Stimulated activated memory B cell treated with anti-CD40 and anti-IgM and Interleukin-4, amounts not matched to agents 10 μg/mL and 1 μg/mL and 100 μg/mL, for 72 hours (primary cell): ENCODE results near the gene MICAL3.

ENCODE experiments used
- ATAC-seq: fragments of 150-1000 bp; cut with Tn5 transposase; 2 replicates; pipeline ENCODE4 v1.10.0; 2021
- H3K27ac Mint-ChIP-seq: one replicate; pipeline ENCODE4 v1.8.0; 2022; ENCODE audit warnings: mild to moderate bottlenecking, mixed read lengths
- H3K27me3 Mint-ChIP-seq: one replicate; pipeline ENCODE4 v1.8.0; 2022; ENCODE audit warnings: mixed read lengths
- H3K36me3 Mint-ChIP-seq: one replicate; pipeline ENCODE4 v1.8.0; 2022; ENCODE audit warnings: mixed read lengths
- H3K4me1 Mint-ChIP-seq: one replicate; pipeline ENCODE4 v1.8.0; 2022; ENCODE audit warnings: mixed read lengths
- H3K4me3 Mint-ChIP-seq: one replicate; pipeline ENCODE4 v1.8.0; 2022; ENCODE audit warnings: mild to moderate bottlenecking, moderate library complexity, mixed read lengths
- H3K9me3 Mint-ChIP-seq: one replicate; pipeline ENCODE4 v1.8.0; 2022; ENCODE audit warnings: mixed read lengths

The MICAL3 gene

DNA sequence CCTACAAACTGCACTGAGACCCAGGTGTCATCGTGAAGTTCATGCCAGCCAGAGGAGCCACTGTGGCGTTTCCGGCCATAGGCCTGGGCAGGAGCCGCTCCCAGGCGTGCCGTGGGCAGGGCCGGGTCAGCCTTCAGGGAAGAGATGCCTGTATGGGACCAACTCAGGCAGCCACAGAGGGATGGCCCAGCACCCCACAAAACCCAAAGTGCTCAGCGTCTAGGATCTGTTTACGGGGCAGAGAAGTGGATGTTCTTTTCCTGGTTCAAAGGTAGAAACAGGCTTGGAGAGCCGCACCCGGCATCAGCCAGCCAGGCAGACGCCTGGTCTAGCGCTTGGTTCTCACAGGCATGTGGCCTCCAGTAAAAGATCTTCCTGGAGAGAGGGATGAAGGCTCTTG is 241.7 kb downstream of the MICAL3 start:
- no peak overlapping the region for H3K4me3 Mint-ChIP-seq
- H3K27me3 Mint-ChIP-seq = no peaks in the 10 kb centered on the region
- ATAC-seq = no peak
- H3K36me3 Mint-ChIP-seq = peaks cover 9% of the 10 kb centered on the region
- H3K27ac Mint-ChIP-seq = peak overlapping the region; percentile 97
- H3K9me3 Mint-ChIP-seq = no peaks in the 10 kb centered on the region
- peaks cover 61% of the 10 kb centered on the region for H3K4me1 Mint-ChIP-seq

DNA sequence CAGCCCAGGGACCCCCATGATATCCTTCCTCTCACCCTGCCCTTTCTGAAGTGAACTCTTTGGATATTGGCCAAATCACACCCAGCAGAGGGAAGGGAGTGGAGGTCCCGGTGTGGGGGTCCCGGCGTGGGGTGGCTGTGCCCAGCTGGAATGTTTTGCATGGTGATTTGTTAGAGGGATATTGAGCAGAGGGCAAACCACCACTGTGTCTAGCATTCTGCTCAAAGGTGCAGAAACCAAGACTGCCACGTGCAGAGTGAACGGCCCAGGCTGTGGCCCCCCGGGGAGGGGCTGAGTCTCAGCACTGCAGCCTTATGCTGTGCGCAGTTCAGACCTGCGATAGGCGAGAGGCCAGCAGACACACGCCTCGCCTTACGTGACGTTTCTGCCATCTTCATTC is 242.2 kb downstream of the MICAL3 start:
- Mint-ChIP-seq H3K4me1 (peaks cover 65% of the 10 kb centered on the region), H3K9me3 (no peaks in the 10 kb centered on the region), H3K4me3 (no peak overlapping the region), H3K27me3 (no peaks in the 10 kb centered on the region), H3K36me3 (peaks cover 9% of the 10 kb centered on the region), H3K27ac (peak overlapping the region; percentile 97)
- no peak for ATAC-seq

DNA sequence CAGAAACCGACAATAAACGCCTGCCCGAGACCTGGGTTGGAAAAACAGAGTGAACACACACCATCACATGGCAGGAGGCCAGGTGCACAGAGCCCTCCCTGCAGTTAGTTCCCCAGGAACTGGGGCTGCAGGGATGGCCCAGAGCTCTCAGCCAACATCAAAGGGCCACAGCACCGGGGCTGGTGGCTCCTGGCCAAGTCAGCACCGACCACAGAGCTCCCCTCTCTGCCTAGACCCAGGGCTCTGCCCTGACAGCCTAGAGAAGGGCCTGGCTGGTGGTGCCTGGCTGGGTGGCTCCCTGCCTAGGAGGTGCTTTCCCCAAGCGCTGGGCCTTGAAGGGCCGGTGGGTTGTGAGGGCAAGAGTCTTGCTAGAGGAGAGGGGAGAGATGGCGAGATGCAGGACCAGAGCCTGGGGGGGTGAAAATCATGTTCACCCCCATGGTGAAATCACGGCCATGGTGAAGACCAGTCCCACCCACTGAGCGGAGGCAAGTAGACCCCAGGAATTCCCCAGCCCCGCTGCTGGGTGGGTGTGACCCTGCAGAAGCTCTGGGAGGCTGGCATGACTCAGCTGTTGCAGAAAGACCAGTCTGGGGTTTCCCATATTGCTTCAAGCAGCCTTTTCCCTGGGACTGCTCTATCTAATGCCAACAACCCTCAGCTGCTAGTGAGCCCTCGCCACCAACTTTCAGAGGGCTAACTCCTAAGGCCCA is 242.9 kb downstream of the MICAL3 start:
- peak overlapping the region; percentile 29 for H3K4me3 Mint-ChIP-seq
- no peaks in the 10 kb centered on the region for H3K27me3 Mint-ChIP-seq
- peak; percentile 81 for ATAC-seq
- peak overlapping the region; percentile 97 for H3K27ac Mint-ChIP-seq
- H3K4me1 Mint-ChIP-seq = peaks cover 66% of the 10 kb centered on the region
- H3K36me3 Mint-ChIP-seq = peaks cover 9% of the 10 kb centered on the region
- H3K9me3 Mint-ChIP-seq = no peaks in the 10 kb centered on the region

DNA sequence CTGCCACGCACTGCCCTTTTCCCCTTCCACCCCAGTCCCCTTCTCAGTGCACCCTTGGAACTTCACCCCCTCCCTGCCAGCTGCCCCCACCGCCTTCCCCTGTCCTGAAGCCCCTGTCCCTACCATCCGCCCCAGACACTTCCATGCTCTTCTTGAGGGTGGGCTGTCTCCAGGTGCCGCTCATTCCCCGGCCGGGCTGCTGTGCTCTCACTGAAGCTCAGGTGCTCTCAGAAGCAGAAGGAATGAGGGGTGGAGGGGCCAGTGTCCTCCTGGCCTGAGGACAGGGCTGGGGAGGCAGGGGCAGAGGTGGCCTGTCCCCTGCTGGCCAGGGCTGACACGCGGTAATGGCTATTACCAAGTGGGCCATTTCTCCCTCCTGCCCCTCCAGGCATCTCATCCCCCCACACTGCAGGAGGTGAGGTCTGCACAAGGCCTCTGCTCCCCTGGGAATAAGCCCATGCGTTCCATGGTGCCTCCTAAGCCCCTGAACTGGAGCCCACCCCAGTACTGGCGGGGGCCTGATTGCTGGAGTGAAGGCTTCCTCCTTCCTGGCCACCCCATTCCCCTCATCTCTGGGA is 243.5 kb downstream of the MICAL3 start:
- peaks cover 9% of the 10 kb centered on the region for H3K36me3 Mint-ChIP-seq
- no peak for ATAC-seq
- H3K4me1 Mint-ChIP-seq = peaks cover 72% of the 10 kb centered on the region
- peak overlapping the region; percentile 29 for H3K4me3 Mint-ChIP-seq
- peak overlapping the region; percentile 97 for H3K27ac Mint-ChIP-seq
- no peaks in the 10 kb centered on the region for H3K9me3 Mint-ChIP-seq
- H3K27me3 Mint-ChIP-seq = no peaks in the 10 kb centered on the region

DNA sequence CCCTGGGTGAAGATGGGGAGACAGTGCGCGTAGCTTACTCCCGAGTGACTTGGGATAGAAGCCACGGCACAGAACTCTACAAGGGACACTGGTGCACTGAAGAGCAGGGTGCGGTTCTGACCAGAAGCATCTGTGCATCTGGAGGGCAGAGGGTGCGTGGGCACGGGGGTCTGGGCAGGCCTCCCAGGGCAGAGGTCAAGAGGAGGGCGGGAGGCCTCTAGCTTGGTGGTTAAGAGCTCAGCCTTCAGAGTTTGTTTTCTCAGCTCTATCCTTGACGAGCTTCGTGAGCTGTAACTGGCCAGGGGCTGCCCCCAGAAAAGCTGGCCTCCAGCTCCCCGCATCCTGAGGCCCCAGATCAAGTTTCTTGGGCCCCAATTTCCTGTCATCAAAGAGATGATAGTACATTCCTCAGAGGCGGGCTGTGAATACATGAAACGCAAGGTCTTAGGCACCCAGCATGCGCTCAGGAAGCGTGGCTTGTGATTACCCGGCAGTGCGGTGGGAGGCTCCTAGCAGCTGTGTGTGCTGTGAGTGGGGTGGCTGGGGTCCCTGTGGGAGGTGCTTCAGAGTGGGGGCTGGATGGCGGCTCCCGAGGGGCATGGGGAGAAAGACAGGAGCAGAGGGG is 244.1 kb downstream of the MICAL3 start:
- Mint-ChIP-seq H3K4me3 (peak overlapping the region; percentile 48), H3K27me3 (no peaks in the 10 kb centered on the region), H3K27ac (peak overlapping the region; percentile 97), H3K4me1 (peaks cover 79% of the 10 kb centered on the region), H3K36me3 (peaks cover 9% of the 10 kb centered on the region), H3K9me3 (no peaks in the 10 kb centered on the region)
- ATAC-seq = no peak

DNA sequence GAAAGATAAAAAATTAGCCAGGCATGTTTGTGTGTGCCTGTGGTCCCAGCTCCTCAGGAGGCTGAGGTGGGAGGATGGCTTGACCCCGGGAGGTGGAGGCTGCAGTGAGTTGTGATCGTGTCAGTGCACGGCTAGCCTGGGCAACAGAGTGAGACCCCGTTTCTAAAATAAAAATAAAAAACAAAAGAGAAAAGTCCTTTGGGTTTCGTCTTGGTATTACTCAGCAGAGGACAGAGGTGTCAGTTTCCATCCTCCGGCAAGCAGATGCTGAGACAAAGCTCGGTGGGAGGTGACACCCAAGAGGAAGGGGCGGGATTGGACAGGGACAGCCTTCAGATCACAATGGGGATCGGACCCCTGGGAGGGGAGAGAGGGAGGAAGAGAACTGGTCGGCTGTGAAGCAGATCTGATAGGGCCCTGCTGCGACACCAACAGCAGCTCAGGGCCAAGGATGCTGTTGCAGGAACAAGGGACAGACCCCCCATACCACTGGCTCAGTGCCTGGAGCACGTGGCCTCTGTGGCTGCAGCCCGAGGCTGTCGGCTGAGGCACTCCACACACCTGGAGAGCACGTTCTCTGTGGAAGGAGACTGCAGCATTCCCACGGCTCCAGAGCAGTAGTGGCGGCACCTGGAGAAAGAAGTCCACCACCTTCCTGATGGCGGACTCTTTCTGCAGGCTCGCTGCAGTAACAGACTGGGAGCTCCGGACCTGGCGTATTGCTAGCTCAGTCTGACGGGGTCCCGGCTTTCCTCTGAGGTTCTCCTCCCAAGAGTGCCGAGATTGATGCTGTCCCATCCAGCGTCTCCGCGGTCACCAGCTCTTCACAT is 244.9 kb downstream of the MICAL3 start:
- Mint-ChIP-seq H3K4me1 (peaks cover 83% of the 10 kb centered on the region), H3K36me3 (peaks cover 9% of the 10 kb centered on the region), H3K27me3 (no peaks in the 10 kb centered on the region), H3K4me3 (peak overlapping the region; percentile 87), H3K27ac (peak overlapping the region; percentile 97), H3K9me3 (no peaks in the 10 kb centered on the region)
- ATAC-seq = no peak

DNA sequence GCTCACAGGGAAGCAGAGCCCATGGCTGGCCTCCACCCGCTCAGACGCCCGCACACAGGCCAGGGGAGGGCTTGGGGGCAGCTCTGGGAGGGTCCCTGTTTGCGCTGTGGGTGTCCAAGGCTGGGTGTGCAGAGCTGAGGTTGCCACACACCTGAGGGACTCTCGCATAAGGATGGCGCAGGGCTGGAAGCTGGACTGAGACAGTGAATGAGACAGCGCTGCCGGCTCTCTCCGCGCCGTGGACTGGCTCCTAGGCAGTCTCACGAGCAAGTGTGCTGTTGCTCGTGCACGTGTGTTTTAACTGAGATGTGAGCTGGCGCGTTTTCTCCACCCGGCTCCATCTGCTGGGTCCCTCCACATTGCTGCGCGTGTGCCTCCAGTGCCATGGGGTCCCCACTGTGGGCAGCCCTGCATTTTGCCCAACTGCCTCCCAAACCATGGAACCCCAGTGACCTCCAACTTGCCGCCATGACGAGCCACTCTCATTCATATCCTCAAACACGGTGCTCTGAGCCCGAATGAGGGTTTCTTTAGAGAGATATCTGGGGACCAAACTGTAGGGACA is 245.9 kb downstream of the MICAL3 start:
- H3K4me1 Mint-ChIP-seq = peaks cover 83% of the 10 kb centered on the region
- H3K4me3 Mint-ChIP-seq = peak overlapping the region; percentile 87

DNA sequence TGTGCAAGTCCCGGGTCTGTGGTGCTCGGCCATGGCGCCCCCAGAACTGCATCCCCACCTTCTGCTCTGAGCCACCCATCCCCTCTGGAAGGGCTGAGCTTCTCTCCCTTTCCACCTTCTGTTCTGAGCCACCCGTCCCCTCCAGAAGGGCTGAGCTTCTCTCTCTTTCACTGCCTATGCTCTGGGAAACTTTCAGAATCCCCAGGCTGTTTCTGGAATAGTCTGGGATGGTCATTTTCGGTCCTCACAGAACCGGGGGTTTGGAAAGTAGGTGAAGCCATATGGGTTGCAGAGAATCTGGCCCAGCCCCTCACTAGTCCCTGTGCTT is 246.7 kb downstream of the MICAL3 start:
- no peaks in the 10 kb centered on the region for H3K27me3 Mint-ChIP-seq
- peaks cover 83% of the 10 kb centered on the region for H3K4me1 Mint-ChIP-seq
- H3K4me3 Mint-ChIP-seq = peak overlapping the region; percentile 87
- peak overlapping the region; percentile 97 for H3K27ac Mint-ChIP-seq
- H3K9me3 Mint-ChIP-seq = no peaks in the 10 kb centered on the region
- H3K36me3 Mint-ChIP-seq = peaks cover 14% of the 10 kb centered on the region
- no peak for ATAC-seq

More for the DNA sequence above, 245.9 kb downstream of the MICAL3 start:
- Mint-ChIP-seq H3K27ac (peak overlapping the region; percentile 97), H3K36me3 (peaks cover 9% of the 10 kb centered on the region), H3K27me3 (no peaks in the 10 kb centered on the region), H3K9me3 (no peaks in the 10 kb centered on the region)
- ATAC-seq = no peak

DNA sequence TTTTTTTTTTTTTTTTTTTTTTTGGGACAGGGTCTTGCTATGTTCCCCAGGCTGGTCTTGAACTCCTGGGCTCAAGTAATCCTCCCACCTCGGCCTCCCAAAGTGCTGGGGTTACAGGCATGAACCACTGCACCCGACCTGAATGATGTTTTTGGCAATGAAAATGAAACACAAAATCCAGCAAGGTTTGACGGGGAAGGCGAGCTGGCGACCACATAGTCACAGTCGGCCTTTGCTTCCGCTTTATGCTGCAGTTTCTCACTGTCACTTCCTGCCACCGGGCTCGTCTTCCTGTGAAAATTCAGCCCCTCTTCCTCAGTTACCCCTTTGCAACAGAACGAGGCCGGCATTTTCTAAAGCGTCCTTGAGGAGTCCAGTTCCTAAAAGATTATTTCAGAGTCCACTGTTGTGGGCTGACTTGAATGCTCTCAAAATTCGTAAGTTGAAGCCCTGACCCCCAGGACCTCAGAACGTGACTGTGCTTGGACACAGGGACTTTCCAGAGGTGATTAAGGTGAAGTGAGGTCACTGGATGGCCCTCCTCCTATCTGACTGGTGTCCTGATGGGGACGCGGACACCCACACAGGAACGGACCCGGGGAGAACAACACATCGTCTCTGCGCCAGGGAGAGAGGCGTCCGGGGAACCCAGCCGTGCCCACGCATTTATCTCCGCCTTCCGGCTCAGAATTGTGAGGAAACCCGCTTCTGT is 247.2 kb downstream of the MICAL3 start:
- Mint-ChIP-seq H3K9me3 (no peaks in the 10 kb centered on the region), H3K36me3 (peaks cover 17% of the 10 kb centered on the region), H3K27ac (peak overlapping the region; percentile 97), H3K4me1 (peaks cover 83% of the 10 kb centered on the region), H3K4me3 (peak overlapping the region; percentile 87), H3K27me3 (no peaks in the 10 kb centered on the region)
- peak; percentile 53 for ATAC-seq

DNA sequence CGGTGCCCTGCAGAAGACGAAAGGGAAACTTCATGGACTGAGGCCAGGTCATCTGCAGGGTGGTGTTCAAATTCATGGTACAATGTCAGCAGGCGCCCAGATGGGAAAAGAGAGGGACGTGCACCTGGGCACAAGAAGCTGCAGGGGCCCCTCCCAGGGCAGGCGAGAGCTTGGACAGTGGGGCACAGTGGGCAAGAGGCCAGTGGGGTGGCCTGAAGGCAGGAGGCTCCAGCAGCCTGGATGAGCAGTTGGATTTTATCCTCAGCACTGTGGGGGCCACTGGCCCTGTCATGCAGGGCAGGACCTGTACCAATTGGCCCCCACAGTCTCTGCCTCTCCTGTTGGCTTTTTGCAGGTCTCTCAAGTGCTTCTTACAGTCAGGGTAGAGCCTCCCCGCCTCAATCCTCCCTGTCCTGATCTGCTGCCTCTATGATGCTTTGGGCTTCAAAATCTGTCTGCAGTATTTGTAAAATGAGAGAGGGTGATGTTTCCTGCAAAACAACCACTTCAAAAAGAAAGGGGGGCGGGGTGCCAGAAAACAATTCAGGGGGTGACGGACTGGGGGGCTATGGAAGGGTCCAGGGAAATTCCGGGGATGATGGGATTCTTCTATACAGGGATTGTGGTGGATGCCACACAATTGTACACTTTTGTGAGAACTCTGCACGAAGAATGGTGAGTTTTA is 248.4 kb downstream of the MICAL3 start:
- Mint-ChIP-seq H3K27me3 (no peaks in the 10 kb centered on the region), H3K4me3 (peak overlapping the region; percentile 87), H3K4me1 (peaks cover 83% of the 10 kb centered on the region), H3K27ac (peak overlapping the region; percentile 97), H3K36me3 (peaks cover 23% of the 10 kb centered on the region), H3K9me3 (no peaks in the 10 kb centered on the region)
- no peak for ATAC-seq

DNA sequence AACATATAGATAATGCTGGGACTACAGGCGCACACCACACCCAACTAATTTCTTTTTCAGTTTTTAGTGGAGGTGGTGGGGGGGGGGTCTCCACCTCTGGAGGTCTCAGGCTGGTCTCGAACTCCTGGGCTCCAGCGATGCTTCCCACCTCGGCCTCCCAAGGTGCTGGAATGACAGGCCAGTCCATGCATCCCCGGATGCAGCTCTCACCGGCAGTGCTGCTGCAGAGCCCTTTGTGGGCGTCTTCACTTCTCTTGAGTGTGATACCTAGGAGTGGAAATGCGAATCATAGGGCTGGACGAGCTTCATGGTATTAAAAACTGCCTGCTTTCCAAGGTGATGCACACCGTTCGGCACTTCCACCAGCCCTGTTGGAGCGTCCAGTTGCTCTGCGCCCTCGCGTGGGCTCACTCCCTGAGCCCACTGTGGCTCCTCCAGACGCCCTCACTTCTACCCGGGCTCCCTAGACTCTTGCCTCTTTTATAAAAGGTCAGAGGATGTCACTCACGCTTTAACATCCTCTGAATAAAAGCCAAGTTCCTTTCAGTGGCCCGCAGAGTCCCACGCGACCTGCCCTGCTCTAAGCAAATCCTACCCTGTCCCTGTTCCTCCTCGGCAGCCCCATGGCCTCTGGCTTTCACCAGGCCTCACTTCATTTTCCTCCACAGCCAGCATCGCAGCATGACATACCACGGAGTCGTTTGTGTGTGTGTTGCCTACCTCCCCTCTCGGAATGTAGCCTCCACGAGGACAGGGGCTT is 249.3 kb downstream of the MICAL3 start:
- Mint-ChIP-seq H3K9me3 (no peaks in the 10 kb centered on the region), H3K27me3 (no peaks in the 10 kb centered on the region), H3K27ac (peak overlapping the region; percentile 97), H3K4me3 (peak overlapping the region; percentile 12), H3K36me3 (peaks cover 28% of the 10 kb centered on the region), H3K4me1 (peaks cover 83% of the 10 kb centered on the region)
- no peak for ATAC-seq

DNA sequence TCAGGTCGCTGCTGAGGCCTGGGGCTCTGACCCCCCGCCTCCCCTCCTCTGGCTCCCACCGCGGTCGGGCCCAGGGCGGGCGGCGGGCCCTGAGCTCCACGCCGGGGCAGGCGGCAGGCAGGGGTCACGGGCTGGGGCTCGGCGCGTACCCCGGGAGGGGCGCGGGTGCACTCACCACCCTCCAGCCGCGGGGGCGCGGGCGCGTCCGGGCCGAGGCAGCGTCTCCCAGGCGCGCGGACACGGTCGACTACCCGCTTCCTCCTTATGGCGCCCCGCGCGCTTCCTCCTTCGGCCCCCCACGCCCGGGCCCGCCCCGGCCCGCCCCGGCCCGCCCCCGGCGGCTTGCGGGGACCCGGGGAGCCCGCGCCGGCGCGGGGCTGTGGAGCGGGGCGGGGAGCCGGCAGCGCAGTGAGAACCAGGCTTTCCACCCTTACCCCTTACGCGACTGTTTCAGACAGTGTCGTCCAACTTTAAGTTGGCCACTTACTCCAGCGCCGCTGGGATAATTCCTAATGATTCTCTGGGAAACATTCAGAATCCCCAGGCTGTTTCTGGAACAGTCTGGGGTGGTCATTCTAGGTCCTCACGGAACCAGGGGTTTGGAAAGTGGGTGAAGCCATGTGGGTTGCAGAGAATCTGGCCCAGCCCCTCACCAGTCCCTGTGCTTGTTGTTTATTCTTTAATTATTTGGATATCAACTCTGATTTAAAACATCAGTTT is 250.0 kb downstream of the MICAL3 start, which contains the start of gene BID:
Gene BID, minus strand, starts transcription at position 264 of the 720 bp plus-strand sequence. CDS start 24,353 bp downstream, outside the sequence.
- Mint-ChIP-seq H3K4me1 (peaks cover 83% of the 10 kb centered on the region), H3K4me3 (peak within 1 kb of the TSS; percentile 89), H3K9me3 (no peaks in the 10 kb centered on the region), H3K36me3 (peaks cover 33% of the 10 kb centered on the region), H3K27me3 (no peaks in the 10 kb centered on the region), H3K27ac (peak within 1 kb of the TSS; percentile 97)
- ATAC-seq = peak; percentile 63
